ENCODE results near the gene TNS3.
"Not testable (repeated sequence)": the region's sequence is repeated elsewhere in the genome, so short reads cannot be mapped to it uniquely, and the experiment has no call there.

The TNS3 gene

GRCh38 chr7:47449810-47450590, 131.9 kb downstream of the TNS3 start:
- peak; percentile 47 for DNase-seq (ENCODE audit: low read depth)

GRCh38 chr7:47448971-47449370, 132.9 kb downstream of the TNS3 start:
- DNase-seq (ENCODE audit: low read depth), result no peak

- no peak for DNase-seq (ENCODE audit: low read depth)
These were observed 134.1 kb downstream of the TNS3 start for GRCh38 chr7:47447621-47448349.

- no peak for DNase-seq (ENCODE audit: low read depth)
These were observed 134.9 kb downstream of the TNS3 start for GRCh38 chr7:47446871-47447466.

GRCh38 chr7:47444376-47445098, 137.4 kb downstream of the TNS3 start:
- DNase-seq (ENCODE audit: low read depth), result no peak

- DNase-seq (ENCODE audit: low read depth), result no peak
These were observed 138.9 kb downstream of the TNS3 start for GRCh38 chr7:47443049-47443448.

DNA sequence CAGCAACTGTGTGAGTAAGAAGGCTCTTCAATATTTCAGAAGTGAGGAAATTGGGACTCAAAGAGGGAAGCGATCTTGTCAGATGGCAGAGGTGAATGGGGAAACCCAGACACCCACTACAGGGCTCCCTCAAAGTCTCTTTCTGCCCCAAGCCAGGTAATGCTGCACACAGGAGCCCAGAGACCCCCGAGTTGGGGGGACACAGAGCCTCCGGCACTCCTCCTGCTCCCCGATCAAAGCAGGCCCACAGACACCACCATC, 139.4 kb downstream of the TNS3 start:
- no peak for DNase-seq (ENCODE audit: low read depth)

GRCh38 chr7:47441796-47442604, 139.9 kb downstream of the TNS3 start:
- DNase-seq (ENCODE audit: low read depth), result peak; percentile 33

GRCh38 chr7:47441048-47441447, 140.9 kb downstream of the TNS3 start:
- DNase-seq (ENCODE audit: low read depth), result not testable (repeated sequence)

GRCh38 chr7:47440320-47440719, 141.6 kb downstream of the TNS3 start:
- no peak for DNase-seq (ENCODE audit: low read depth)

DNA sequence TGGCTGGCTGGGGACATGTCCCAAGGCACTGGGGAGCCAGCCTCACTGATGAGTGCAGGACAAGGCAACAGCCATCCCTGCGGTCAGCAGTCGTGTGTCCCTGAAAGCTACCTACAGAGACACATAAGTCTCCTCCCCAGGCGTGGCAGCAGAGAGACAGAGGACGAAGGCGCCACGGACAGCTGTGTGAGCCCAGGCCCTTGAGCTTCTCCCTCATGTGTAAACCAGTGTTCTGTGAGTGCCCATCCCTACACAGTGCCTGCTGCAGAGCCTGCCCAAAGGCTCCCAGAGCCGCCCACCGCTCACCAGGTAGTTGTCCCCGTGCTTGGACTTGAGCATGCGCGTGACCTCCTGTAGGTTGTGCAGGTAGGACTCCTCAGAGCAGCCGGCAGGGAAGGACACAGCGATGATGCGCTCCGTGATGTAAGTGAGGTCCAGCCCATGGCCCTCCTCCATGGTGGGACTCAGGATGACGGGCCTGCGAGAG, 142.7 kb downstream of the TNS3 start:
- DNase-seq (ENCODE audit: low read depth), result no peak

GRCh38 chr7:47438411-47439029, 143.4 kb downstream of the TNS3 start:
- DNase-seq (ENCODE audit: low read depth), result no peak

- peak; percentile 37 for DNase-seq (ENCODE audit: low read depth)
These were observed 146.0 kb downstream of the TNS3 start for GRCh38 chr7:47435889-47436312.

DNA sequence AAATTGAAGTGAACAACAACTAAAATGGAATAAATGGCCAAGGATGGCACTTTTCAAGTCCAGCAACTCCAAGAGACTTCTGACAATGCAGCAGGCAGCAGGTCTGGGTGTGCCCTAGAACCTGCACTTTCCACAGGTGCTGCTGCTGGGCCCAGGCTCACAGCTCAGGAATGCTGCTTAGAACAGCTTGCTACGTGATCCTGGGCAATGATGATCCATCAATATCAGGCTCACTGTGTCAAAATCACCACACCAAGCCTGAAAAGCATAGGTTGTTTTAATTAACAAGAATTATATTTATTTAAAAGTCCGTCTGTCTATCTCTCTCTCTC, 148.4 kb downstream of the TNS3 start:
- no peak for DNase-seq (ENCODE audit: low read depth)

DNA sequence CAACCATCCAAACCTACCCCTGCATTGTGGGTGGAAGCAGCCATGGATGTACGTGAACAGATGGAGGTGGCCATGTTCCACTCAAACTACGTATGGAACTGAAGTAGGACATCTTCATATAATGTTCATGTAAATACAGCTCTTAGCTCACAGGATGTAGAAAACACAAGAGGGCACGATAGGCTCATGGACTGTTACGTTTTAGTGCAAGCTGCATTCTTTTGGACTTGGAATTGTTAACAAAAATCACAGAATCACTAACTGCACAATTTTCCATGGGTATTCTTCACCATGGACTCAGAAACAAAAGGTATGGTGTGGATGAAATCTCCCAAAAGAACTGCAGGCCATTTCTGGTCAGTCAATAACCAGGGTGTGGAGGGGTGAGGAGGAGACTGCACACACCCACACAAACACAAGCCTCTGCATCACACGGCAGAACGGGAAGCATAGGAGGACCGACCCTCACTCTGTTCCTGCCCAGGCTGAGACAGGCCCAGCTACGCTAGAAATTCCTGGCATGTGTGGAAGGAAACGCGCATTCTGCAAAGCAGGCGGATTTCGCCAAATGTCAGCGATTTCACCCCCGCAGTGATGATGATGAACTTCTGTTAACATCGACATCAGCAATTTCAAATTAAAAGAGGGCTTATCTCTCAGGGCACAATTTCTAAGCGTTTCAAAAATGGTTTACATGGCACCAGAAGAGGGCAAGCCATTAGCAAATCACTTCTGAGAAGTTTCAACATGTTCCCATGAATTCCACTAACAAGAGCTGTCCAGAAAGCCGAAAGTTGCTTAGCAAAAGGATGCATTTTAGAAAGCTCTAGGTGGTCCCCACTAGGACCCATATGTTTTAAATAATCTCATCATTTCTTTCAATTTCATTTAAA, 149.0 kb downstream of the TNS3 start:
- DNase-seq (ENCODE audit: low read depth), result no peak

- no peak for DNase-seq (ENCODE audit: low read depth)
These were observed 151.5 kb downstream of the TNS3 start for GRCh38 chr7:47430422-47430821.

- no peak for DNase-seq (ENCODE audit: low read depth)
These were observed 153.0 kb downstream of the TNS3 start for GRCh38 chr7:47428768-47429472.

DNA sequence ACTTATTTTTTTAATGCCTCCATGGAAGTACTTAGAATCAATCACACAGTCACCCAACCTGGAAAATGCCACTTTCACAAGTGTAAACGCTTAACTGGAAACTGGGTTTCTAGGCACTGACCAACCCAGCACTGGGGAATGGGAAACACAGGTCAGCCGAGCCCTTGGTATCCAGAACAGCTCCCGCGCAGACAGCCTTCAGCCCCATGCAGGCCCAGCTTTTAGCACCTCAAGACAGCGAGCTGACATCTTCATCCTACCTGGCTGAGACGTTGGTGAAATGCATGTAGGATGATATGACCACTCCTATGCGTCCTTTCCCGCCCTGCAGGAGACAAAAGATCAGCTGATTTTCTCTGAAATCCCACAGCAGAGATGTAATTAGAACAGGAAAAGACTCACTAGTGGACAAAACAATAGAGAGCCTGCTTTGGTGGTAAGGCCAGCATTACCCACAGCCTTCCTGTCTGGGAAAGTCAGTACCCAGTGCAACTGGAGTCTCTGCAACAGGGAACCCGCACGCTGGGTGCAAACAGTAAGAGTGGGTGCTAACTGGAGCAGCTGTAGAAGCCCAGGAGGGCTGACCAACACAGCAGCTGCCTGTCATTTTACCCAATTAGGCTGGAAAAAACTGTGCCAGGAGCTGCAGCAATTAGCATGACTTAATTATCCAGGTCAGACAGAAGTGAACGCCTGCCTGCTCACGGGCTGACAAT, 153.7 kb downstream of the TNS3 start:
- no peak for DNase-seq (ENCODE audit: low read depth)

- no peak for DNase-seq (ENCODE audit: low read depth)
These were observed 154.8 kb downstream of the TNS3 start for GRCh38 chr7:47427051-47427643.

All from GM04503 (cell line).